GM23338 (cell line): ENCODE results near the gene DENND6A.

Experiments
- CREB1 ChIP-seq: fragments of 250-450 bp; sonication (Bioruptor Pico); IDR thresholded peaks from 2 replicates; pipeline ENCODE4 v1.5.0; 2020; ENCODE audit warnings: low read depth, mild to moderate bottlenecking, moderate library complexity
- EZH2 ChIP-seq: fragments of 200-600 bp; sonication (generic); IDR thresholded peaks from one replicate; pipeline ENCODE4 v1.8.0; 2017; ENCODE audit warnings: antibody characterized with exemption, mild to moderate bottlenecking, low read depth; ENCODE audit not compliant: unreplicated experiment
- EZH2phosphoT487 ChIP-seq: fragments of 200-600 bp; sonication (generic); IDR thresholded peaks from one replicate; pipeline ENCODE4 v1.8.1; 2018; ENCODE audit warnings: antibody characterized with exemption; ENCODE audit not compliant: unreplicated experiment
- NANOG ChIP-seq: IDR thresholded peaks from 2 replicates; pipeline ENCODE4 v1.6.1; 2016; ENCODE audit warnings: antibody characterized with exemption, borderline replicate concordance
- POLR2AphosphoS5 ChIP-seq: IDR thresholded peaks from 2 replicates; pipeline ENCODE4 v1.6.1; 2016; ENCODE audit warnings: antibody characterized with exemption, low read depth
- STAT1 ChIP-seq: IDR thresholded peaks from one replicate; pipeline ENCODE4 v1.6.1; 2016; ENCODE audit warnings: antibody characterized with exemption; ENCODE audit not compliant: unreplicated experiment
- ZNF114 ChIP-seq: fragments of 250-450 bp; sonication (Bioruptor Pico); IDR thresholded peaks from 2 replicates; pipeline ENCODE4 v1.5.0; 2020; ENCODE audit warnings: mild to moderate bottlenecking, moderate library complexity
- TF ChIP-seq, protein P1 (sequence below), 2 experiments: fragments of 200-600 bp in 1 of 2; sonication (generic) in 1 of 2; conservative IDR thresholded peaks; 2 replicates each; pipeline versions ENCODE4 v1.5.1 to v1.6.1; 2016 to 2017; ENCODE audit warnings: antibody characterized with exemption in 2 of 2, low read depth in 2 of 2, mild to moderate bottlenecking in 2 of 2, moderate library complexity in 1 of 2
- TF ChIP-seq, protein P2 (sequence below): IDR thresholded peaks from one replicate; pipeline ENCODE4 v1.6.1; 2018; ENCODE audit warnings: antibody characterized with exemption; ENCODE audit not compliant: unreplicated experiment
- TF ChIP-seq, protein P3 (sequence below): IDR thresholded peaks from 2 replicates; pipeline ENCODE4 v1.6.1; 2016; ENCODE audit warnings: antibody characterized with exemption

DNA sequence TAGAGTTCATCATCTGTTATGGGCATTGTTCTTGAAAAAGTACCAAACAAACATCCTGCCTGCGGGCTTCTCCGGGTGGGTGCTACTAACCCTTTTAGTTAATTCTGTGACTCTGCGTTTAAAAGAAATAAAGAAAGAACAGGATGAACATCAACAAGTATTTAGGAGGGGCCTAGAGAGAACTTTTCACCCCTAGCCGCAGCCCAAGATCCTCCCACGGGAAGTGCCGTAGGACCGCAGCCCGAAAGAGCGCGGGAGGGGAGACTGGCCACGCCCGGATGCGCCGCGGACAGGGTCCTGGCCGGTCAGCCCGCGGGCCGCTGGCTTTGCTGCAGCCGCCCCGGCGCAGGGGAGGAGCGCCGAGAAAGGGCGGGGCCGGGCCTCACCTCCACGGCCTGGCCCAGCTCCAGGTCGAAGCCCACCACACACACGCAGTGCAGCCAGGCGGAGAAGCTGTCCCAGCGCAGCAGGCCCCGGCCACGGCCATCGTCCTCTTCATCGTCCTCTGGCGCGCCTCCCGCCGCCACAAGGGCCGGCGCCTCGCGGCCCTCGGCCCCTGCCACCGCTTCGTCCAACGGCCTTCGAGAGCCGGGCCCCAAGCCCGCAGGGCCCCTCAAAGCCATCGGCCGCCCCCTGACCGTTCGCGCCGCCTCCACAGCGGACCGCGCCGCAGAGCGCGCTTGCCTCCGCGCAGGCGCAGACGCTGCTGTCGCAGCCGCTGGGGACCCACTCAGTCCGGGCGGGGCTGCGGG lies at the start of gene DENND6A:
- TF ChIP-seq, protein P1, sequence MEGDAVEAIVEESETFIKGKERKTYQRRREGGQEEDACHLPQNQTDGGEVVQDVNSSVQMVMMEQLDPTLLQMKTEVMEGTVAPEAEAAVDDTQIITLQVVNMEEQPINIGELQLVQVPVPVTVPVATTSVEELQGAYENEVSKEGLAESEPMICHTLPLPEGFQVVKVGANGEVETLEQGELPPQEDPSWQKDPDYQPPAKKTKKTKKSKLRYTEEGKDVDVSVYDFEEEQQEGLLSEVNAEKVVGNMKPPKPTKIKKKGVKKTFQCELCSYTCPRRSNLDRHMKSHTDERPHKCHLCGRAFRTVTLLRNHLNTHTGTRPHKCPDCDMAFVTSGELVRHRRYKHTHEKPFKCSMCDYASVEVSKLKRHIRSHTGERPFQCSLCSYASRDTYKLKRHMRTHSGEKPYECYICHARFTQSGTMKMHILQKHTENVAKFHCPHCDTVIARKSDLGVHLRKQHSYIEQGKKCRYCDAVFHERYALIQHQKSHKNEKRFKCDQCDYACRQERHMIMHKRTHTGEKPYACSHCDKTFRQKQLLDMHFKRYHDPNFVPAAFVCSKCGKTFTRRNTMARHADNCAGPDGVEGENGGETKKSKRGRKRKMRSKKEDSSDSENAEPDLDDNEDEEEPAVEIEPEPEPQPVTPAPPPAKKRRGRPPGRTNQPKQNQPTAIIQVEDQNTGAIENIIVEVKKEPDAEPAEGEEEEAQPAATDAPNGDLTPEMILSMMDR (conservative IDR thresholded peaks at IDR 0.05; ENCODE audit: low read depth in 2 of 2) = no peak
- TF ChIP-seq CREB1 (CRISPR knock-in tag) (no peak), ZNF114 (CRISPR knock-in tag) (no peak), NANOG (no peak), EZH2 (no peak), POLR2AphosphoS5 (peak; percentile 95), EZH2phosphoT487 (no peak), STAT1 (no peak)
- TF ChIP-seq, protein P2, sequence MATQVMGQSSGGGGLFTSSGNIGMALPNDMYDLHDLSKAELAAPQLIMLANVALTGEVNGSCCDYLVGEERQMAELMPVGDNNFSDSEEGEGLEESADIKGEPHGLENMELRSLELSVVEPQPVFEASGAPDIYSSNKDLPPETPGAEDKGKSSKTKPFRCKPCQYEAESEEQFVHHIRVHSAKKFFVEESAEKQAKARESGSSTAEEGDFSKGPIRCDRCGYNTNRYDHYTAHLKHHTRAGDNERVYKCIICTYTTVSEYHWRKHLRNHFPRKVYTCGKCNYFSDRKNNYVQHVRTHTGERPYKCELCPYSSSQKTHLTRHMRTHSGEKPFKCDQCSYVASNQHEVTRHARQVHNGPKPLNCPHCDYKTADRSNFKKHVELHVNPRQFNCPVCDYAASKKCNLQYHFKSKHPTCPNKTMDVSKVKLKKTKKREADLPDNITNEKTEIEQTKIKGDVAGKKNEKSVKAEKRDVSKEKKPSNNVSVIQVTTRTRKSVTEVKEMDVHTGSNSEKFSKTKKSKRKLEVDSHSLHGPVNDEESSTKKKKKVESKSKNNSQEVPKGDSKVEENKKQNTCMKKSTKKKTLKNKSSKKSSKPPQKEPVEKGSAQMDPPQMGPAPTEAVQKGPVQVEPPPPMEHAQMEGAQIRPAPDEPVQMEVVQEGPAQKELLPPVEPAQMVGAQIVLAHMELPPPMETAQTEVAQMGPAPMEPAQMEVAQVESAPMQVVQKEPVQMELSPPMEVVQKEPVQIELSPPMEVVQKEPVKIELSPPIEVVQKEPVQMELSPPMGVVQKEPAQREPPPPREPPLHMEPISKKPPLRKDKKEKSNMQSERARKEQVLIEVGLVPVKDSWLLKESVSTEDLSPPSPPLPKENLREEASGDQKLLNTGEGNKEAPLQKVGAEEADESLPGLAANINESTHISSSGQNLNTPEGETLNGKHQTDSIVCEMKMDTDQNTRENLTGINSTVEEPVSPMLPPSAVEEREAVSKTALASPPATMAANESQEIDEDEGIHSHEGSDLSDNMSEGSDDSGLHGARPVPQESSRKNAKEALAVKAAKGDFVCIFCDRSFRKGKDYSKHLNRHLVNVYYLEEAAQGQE = no peak
- TF ChIP-seq, protein P3, sequence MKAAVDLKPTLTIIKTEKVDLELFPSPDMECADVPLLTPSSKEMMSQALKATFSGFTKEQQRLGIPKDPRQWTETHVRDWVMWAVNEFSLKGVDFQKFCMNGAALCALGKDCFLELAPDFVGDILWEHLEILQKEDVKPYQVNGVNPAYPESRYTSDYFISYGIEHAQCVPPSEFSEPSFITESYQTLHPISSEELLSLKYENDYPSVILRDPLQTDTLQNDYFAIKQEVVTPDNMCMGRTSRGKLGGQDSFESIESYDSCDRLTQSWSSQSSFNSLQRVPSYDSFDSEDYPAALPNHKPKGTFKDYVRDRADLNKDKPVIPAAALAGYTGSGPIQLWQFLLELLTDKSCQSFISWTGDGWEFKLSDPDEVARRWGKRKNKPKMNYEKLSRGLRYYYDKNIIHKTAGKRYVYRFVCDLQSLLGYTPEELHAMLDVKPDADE = peak; percentile 55; the same call in 1 of the 2 replicates
